Neural cell (in vitro differentiated cells): ENCODE measurements around the gene CETP. TPM values are rescaled to one million over a fixed set of nuclear protein-coding genes. Genes with fewer than 3 reads are reported as not detected.

ENCODE experiments used
- H2AFZ ChIP-seq: fragments of 200-600, 300-800 bp; sonication (generic), shearing (Covaris generic); 2 replicates; pipeline ENCODE4 v1.6.0; 2014; ENCODE audit warnings: low read depth, mild to moderate bottlenecking, antibody characterized with exemption, low read length, moderate library complexity
- H3F3A ChIP-seq: fragments of 200-600 bp; shearing (Covaris generic); 2 replicates; pipeline ENCODE4 v1.6.1; 2016; ENCODE audit warnings: mild to moderate bottlenecking, moderate library complexity, mixed read lengths, antibody characterized with exemption, low read length; ENCODE audit not compliant: insufficient read depth, poor library complexity, severe bottlenecking
- H3K27ac ChIP-seq: fragments of 200-600, 300-800 bp; sonication (generic), shearing (Covaris generic); 2 replicates; pipeline ENCODE4 v1.5.1; 2014; ENCODE audit warnings: mild to moderate bottlenecking, low read length, moderate library complexity
- H3K27me3 ChIP-seq: fragments of 300-800, 200-600 bp; sonication (generic), shearing (Covaris generic); 2 replicates; pipeline ENCODE4 v1.6.0; 2014; ENCODE audit warnings: mild to moderate bottlenecking, low read depth, low read length, moderate library complexity; ENCODE audit not compliant: insufficient read depth
- H3K36me3 ChIP-seq: fragments of 300-800, 200-600 bp; sonication (generic), shearing (Covaris generic); 2 replicates; pipeline ENCODE4 v1.5.1; 2014; ENCODE audit warnings: mild to moderate bottlenecking, antibody characterized with exemption, low read length, moderate library complexity; ENCODE audit not compliant: insufficient read depth
- H3K4me2 ChIP-seq: fragments of 300-800, 200-600 bp; sonication (generic), shearing (Covaris generic); 2 replicates; pipeline ENCODE4 v1.6.0; 2014; ENCODE audit warnings: mild to moderate bottlenecking, low read length
- H3K4me3 ChIP-seq: fragments of 300-800, 200-600 bp; sonication (generic), shearing (Covaris generic); 2 replicates; pipeline ENCODE4 v1.5.1; 2014; ENCODE audit warnings: mild to moderate bottlenecking, low read length, moderate library complexity
- H3K79me2 ChIP-seq: fragments of 200-600 bp; shearing (Covaris generic); replicated peaks from 2 replicates; pipeline ENCODE4 v1.6.0; 2014; ENCODE audit warnings: mild to moderate bottlenecking, low read length, moderate library complexity; ENCODE audit not compliant: insufficient read depth
- H3K9ac ChIP-seq: fragments of 300-800, 200-600 bp; sonication (generic), shearing (Covaris generic); 2 replicates; pipeline ENCODE4 v1.6.1; 2016; ENCODE audit warnings: mild to moderate bottlenecking, low read length, mixed read lengths
- H3K9me2 ChIP-seq: fragments of 200-600 bp; shearing (Covaris generic); 2 replicates; pipeline ENCODE4 v1.6.1; 2016; ENCODE audit warnings: mild to moderate bottlenecking, low read length, mixed read lengths; ENCODE audit not compliant: insufficient read depth
- H3K9me3 ChIP-seq: fragments of 200-600, 300-800 bp; sonication (generic), shearing (Covaris generic); 2 replicates; pipeline ENCODE4 v1.6.1; 2016; ENCODE audit warnings: mild to moderate bottlenecking, mixed run types, low read length, moderate library complexity, mixed read lengths
- H4K20me1 ChIP-seq: fragments of 200-600 bp; shearing (Covaris generic); 2 replicates; pipeline ENCODE4 v1.6.1; 2016; ENCODE audit warnings: mild to moderate bottlenecking, mixed run types; ENCODE audit not compliant: insufficient read depth
- CTCF ChIP-seq: fragments of 450-650 bp; IDR thresholded peaks from 2 replicates; pipeline ENCODE4 v1.5.1; 2014; ENCODE audit warnings: antibody characterized with exemption, mild to moderate bottlenecking, moderate library complexity; ENCODE audit not compliant: poor library complexity, severe bottlenecking
- EP300 ChIP-seq: fragments of 450-650 bp; conservative IDR thresholded peaks from 2 replicates; pipeline ENCODE4 v1.6.1; 2014; ENCODE audit warnings: antibody characterized with exemption, mild to moderate bottlenecking, moderate library complexity; ENCODE audit not compliant: poor library complexity, severe bottlenecking
- EZH2 ChIP-seq: fragments of 200-600, 300-800 bp; shearing (Covaris generic), sonication (generic); IDR thresholded peaks from 2 replicates; pipeline ENCODE4 v1.6.1; 2014; ENCODE audit warnings: antibody characterized with exemption, low read length, borderline replicate concordance, mild to moderate bottlenecking; ENCODE audit not compliant: insufficient read depth, poor library complexity, severe bottlenecking
- MXI1 ChIP-seq: fragments of 450-650 bp; conservative IDR thresholded peaks from 2 replicates; pipeline ENCODE4 v1.6.1; 2014; ENCODE audit warnings: antibody characterized with exemption, mild to moderate bottlenecking; ENCODE audit not compliant: poor library complexity, severe bottlenecking
- POLR2AphosphoS5 ChIP-seq: IDR thresholded peaks from 2 replicates; pipeline ENCODE4 v1.6.1; 2012
- RAD21 ChIP-seq: fragments of 450-650 bp; conservative IDR thresholded peaks from 2 replicates; pipeline ENCODE4 v1.6.1; 2014; ENCODE audit warnings: antibody characterized with exemption, mild to moderate bottlenecking, moderate library complexity
- REST ChIP-seq: IDR thresholded peaks from 2 replicates; pipeline ENCODE4 v1.6.1; 2012; ENCODE audit warnings: borderline replicate concordance
- SMC3 ChIP-seq: fragments of 450-650 bp; conservative IDR thresholded peaks from 2 replicates; pipeline ENCODE4 v1.6.1; 2014; ENCODE audit warnings: antibody characterized with exemption, mild to moderate bottlenecking, moderate library complexity; ENCODE audit not compliant: poor library complexity
- TAF1 ChIP-seq: IDR thresholded peaks from 2 replicates; pipeline ENCODE4 v1.6.1; 2012; ENCODE audit warnings: low read depth
- polyA plus RNA-seq: library from polyadenylated mRNA; depleted of rRNA; stranded (reverse); fragments of >200 nt; gene quantifications from 2 replicates; pipeline ENCODE4 v1.2.3, GENCODE V29; 2014

CETP gene
- polyA plus RNA-seq, 1 donor from 2014 or later, result not detected

GRCh38 chr16:56941856-56942331 is 19.9 kb upstream of the CETP start:
- Histone ChIP-seq H3K36me3 (peaks cover 2% of the 10 kb centered on the region), H3K9me2 (no peaks in the 10 kb centered on the region), H3K9ac (no peak overlapping the region), H3K27me3 (no peaks in the 10 kb centered on the region), H2AFZ (no peak overlapping the region), H3K9me3 (no peaks in the 10 kb centered on the region), H3K27ac (no peak overlapping the region), H4K20me1 (no peaks in the 10 kb centered on the region), H3K79me2 (no peaks in the 10 kb centered on the region), H3K4me3 (no peak overlapping the region), H3F3A (no peaks in the 10 kb centered on the region), H3K4me2 (no peak overlapping the region)
- TF ChIP-seq RAD21 (no peak), TAF1 (no peak), SMC3 (no peak), EZH2 (no peak), REST (no peak), CTCF (no peak), MXI1 (no peak), EP300 (no peak), POLR2AphosphoS5 (no peak)

- Histone ChIP-seq H2AFZ (no peak overlapping the region), H4K20me1 (no peaks in the 10 kb centered on the region), H3K36me3 (no peaks in the 10 kb centered on the region), H3K4me3 (no peak overlapping the region), H3K9ac (no peak overlapping the region), H3K27me3 (no peaks in the 10 kb centered on the region), H3K27ac (no peak overlapping the region), H3K9me3 (no peaks in the 10 kb centered on the region), H3K9me2 (no peaks in the 10 kb centered on the region), H3F3A (no peaks in the 10 kb centered on the region), H3K4me2 (no peak overlapping the region), H3K79me2 (no peaks in the 10 kb centered on the region)
- TF ChIP-seq MXI1 (no peak), SMC3 (no peak), TAF1 (no peak), CTCF (no peak), POLR2AphosphoS5 (no peak), EZH2 (no peak), EP300 (no peak), REST (no peak), RAD21 (no peak)
Observed at GRCh38 chr16:56943761-56944375, 17.9 kb upstream of the CETP start.
